Activated CD8-positive, alpha-beta T cell treated with anti-CD3 and anti-CD28 coated beads, Interleukin-2, amount 10 ng/mL, durations not matched to agents 7 days and 5 days (primary cell): ENCODE results near the gene SMOC1. TPM values are rescaled to one million over a fixed set of nuclear protein-coding genes. Genes with fewer than 3 reads are reported as not detected.

ENCODE experiments used
- ATAC-seq: fragments of 150-1000 bp; cut with Tn5 transposase; one replicate; pipeline ENCODE4 v1.10.0; 2021; ENCODE audit warnings: moderate library complexity
- CTCF ChIA-PET: fragments of 350-600 bp; sonication (Branson Sonifier 250); formaldehyde crosslinking; loops from one replicate; lab custom pipeline; 2021; ENCODE audit warnings: antibody characterized with exemption; lab: Charles Lee
- POLR2A ChIA-PET: fragments of 350-600 bp; sonication (Branson Sonifier 250); formaldehyde crosslinking; loops from one replicate; lab custom pipeline; 2021; ENCODE audit warnings: antibody characterized with exemption; lab: Charles Lee
- DNase-seq: peaks from one replicate; pipeline ENCODE4 v3.0.0-alpha.2; 2020
- H3K27ac Mint-ChIP-seq: one replicate; pipeline ENCODE4 v1.8.0; 2021; ENCODE audit warnings: mild to moderate bottlenecking, mixed read lengths
- H3K27me3 Mint-ChIP-seq: one replicate; pipeline ENCODE4 v1.8.0; 2021; ENCODE audit warnings: low read depth, mixed read lengths
- H3K36me3 Mint-ChIP-seq: one replicate; pipeline ENCODE4 v1.8.0; 2021; ENCODE audit warnings: low read depth, mixed read lengths
- H3K4me1 Mint-ChIP-seq: one replicate; pipeline ENCODE4 v1.8.0; 2021; ENCODE audit warnings: low read depth, mixed read lengths
- H3K4me3 Mint-ChIP-seq: one replicate; pipeline ENCODE4 v1.8.0; 2021; ENCODE audit warnings: mild to moderate bottlenecking, mixed read lengths
- H3K9me3 Mint-ChIP-seq: one replicate; pipeline ENCODE4 v1.8.0; 2022; ENCODE audit warnings: mixed read lengths; ENCODE audit not compliant: insufficient read depth
- total RNA-seq, 2 experiments: library from RNA; stranded (reverse); gene quantifications; one replicate each; pipeline ENCODE4 v1.2.3, GENCODE V29; 2021

Gene SMOC1
- total RNA-seq, 2 experiments from 2014 or later: not detected

DNA sequence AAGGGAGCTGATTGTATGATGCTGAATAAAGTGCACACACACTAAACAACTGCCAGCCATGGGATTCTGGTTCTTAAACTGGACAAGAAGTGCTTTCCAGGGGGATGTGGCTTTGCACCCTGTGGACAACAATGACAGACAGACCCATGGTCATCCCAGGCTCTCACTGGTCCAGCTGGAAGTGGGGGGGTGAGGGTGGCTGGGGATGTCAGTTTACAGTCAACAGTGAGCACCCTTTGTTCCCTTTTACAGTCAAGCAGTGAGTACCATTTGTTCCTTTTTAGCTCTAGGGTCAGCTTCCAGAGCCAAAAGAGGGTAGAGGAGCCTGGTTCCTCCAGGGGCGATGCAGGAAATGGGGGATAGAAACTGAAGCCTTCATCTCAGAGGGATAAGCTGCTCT lies 100.7 kb downstream of the SMOC1 start:
- Mint-ChIP-seq H3K9me3 (no peaks in the 10 kb centered on the region), H3K4me1 (no peaks in the 10 kb centered on the region), H3K36me3 (no peaks in the 10 kb centered on the region), H3K27ac (no peak overlapping the region), H3K4me3 (no peak overlapping the region), H3K27me3 (peaks cover 13% of the 10 kb centered on the region)
- no peak for DNase-seq
- POLR2A ChIA-PET: no interaction called here
- ATAC-seq: no peak
- CTCF ChIA-PET: no interaction called here

DNA sequence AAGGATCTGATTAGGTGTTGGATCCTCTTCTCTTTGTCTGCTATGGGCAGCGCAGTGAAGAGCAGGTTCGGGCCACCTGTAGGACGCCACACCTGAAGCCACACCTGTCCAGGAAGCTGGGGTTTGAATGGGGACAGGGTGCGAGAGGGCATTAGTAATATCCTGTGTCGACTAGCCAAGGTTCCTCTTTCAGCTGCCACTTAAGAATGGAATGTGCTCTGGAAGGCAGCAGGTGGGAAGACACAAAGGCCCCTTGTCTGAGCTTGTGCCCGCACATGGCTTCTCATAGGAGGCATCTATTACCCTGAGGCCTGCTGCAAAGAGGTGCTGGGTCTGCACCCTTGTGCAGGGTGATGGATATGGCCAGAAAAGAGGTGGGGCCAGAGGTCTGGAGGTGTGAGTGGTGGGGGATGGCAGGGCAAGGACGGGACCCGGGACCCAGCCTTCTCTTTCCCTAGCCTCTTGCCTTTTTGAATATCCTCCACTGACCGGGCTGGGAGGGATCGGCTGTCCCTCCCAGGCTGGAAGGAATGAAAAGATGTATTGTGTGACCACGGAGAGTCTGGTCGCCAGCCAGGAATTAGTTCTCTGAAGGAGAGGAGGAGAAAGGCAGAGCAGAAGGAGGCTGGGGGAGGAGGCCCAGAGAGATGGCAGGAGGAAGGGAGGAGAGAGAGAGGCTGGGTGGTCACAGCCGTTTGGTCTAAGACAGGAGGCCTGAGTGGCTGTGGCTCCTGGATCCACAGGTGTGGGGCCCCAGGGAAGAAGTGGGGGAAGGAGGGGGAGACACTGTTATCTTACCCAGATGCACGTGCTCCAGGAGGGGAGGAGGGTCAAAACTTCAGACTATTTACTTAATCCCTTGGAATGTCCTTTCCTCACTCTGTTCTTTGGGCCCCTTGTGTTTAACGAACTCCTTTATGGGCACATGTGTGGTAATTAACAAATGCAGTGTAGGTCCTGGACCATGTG lies 101.5 kb downstream of the SMOC1 start:
- no peaks in the 10 kb centered on the region for H3K36me3 Mint-ChIP-seq
- no peak overlapping the region for H3K27ac Mint-ChIP-seq
- no peak overlapping the region for H3K4me3 Mint-ChIP-seq
- H3K4me1 Mint-ChIP-seq: no peaks in the 10 kb centered on the region
- CTCF ChIA-PET: no interaction called here
- no peak for DNase-seq
- no peak for ATAC-seq
- peaks cover 11% of the 10 kb centered on the region for H3K27me3 Mint-ChIP-seq
- POLR2A ChIA-PET: no interaction called here
- no peaks in the 10 kb centered on the region for H3K9me3 Mint-ChIP-seq

DNA sequence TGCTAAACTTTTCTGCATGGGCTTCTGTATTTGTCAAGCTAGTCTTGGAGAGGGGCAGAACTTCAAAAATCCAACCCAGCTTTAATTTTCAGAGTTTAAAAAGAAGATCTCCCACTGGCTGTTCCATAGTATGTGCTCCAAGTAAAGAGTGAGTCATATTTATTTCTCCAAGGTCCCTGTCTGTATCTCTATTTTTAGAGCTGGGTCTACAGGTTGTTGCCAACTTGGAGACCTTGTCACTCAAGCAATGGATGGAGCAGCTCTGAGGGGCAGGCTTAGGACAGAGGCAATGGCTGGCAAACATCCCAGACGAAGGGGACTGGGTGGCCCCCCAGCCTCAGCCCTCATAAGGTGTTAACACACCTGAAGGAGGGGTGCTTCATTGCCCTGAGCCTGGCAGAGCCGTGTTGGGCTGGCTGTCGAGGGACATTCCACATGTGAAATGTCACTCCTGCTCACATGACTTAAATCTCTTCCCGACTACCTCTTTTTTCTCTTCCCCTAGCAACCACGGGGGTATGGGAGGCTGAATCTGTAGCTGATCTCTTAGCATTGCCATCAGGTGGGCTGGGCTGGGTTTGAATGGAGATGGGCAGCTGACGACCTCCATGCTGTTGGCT lies 103.1 kb downstream of the SMOC1 start:
- DNase-seq (no peak), ATAC-seq (no peak)
- Mint-ChIP-seq H3K9me3 (no peaks in the 10 kb centered on the region), H3K4me1 (no peaks in the 10 kb centered on the region), H3K27ac (no peak overlapping the region), H3K4me3 (no peak overlapping the region), H3K27me3 (peaks cover 13% of the 10 kb centered on the region), H3K36me3 (no peaks in the 10 kb centered on the region)
- POLR2A ChIA-PET: no interaction called here
- CTCF ChIA-PET: no interaction called here

DNA sequence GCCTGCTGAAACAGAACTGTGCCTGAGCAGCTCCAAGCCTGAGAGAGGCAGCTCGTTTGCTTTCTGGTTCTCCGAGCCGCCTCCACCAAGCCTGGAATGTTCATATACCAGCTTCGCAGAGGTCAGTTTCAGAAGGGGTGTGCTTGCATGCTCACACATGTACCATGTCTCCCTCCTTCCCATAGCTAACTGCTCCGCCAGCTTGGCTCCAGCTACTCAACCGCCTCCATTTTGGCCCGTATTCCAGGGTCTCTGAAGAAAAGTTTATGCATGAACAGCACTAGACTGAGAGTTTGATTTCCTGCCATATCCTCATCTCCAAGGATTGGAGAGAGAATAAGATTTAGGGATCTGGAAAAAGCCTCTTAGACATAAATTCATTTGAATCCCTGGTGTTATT lies 103.7 kb downstream of the SMOC1 start:
- no peak for ATAC-seq
- Mint-ChIP-seq H3K36me3 (no peaks in the 10 kb centered on the region), H3K4me1 (no peaks in the 10 kb centered on the region), H3K4me3 (no peak overlapping the region), H3K9me3 (no peaks in the 10 kb centered on the region), H3K27ac (no peak overlapping the region), H3K27me3 (peaks cover 13% of the 10 kb centered on the region)
- no peak for DNase-seq
- POLR2A ChIA-PET: no interaction called here
- CTCF ChIA-PET: no interaction called here

DNA sequence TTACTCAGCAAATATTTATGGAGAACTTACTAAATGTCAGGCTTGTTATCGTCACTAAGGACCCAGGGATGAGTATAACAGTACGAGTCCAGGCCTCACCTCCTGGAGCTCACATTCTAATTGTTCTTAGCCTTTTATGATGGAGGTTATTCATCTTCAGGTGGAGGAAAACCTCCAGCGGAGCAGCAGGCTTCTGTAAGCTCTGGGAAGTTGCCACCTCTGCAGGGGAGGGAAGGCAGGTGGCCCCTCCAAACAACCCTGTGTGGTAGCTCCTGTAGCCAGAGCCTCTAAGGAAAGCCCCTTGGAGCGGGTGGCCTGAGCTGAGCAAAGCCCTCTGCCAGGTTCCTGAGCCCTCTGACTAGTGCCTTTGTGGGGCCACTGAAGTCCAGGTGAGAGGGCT lies 104.1 kb downstream of the SMOC1 start:
- Mint-ChIP-seq H3K4me1 (no peaks in the 10 kb centered on the region), H3K9me3 (no peaks in the 10 kb centered on the region)
- CTCF ChIA-PET: no interaction called here

DNA sequence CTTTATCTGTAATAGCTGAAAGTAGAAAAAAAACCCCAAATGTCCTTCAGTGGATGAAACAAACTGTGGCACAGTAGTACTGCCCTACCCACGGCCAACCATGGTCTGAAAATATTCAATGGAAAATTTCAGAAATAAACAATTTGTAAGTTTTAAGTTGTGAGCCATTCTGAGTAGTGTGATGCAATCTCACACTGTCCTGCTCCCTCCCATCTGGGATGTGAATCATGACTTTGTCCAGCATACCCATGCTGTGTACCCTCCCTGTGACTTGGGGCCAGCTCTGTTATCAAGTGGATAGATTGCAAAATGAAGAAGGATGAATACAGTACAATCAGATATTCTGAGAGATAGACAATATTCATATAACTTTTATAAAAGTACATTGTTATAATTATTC lies 106.2 kb downstream of the SMOC1 start:
- ATAC-seq: no peak
- CTCF ChIA-PET: interaction anchor here (1.0 kb wide), 1 partner anchor 43 kb away, joined by 3 read pairs; no protein-coding TSS in a partner anchor
- no peaks in the 10 kb centered on the region for H3K36me3 Mint-ChIP-seq
- no peak overlapping the region for H3K27ac Mint-ChIP-seq
- no peak overlapping the region for H3K4me3 Mint-ChIP-seq
- POLR2A ChIA-PET: no interaction called here
- peaks cover 19% of the 10 kb centered on the region for H3K27me3 Mint-ChIP-seq
- DNase-seq: no peak
- no peaks in the 10 kb centered on the region for H3K9me3 Mint-ChIP-seq
- no peaks in the 10 kb centered on the region for H3K4me1 Mint-ChIP-seq

More for the DNA sequence above, 104.1 kb downstream of the SMOC1 start:
- peaks cover 13% of the 10 kb centered on the region for H3K27me3 Mint-ChIP-seq
- no peak overlapping the region for H3K4me3 Mint-ChIP-seq
- ATAC-seq (no peak), DNase-seq (no peak)
- POLR2A ChIA-PET: no interaction called here
- no peaks in the 10 kb centered on the region for H3K36me3 Mint-ChIP-seq
- H3K27ac Mint-ChIP-seq: no peak overlapping the region

DNA sequence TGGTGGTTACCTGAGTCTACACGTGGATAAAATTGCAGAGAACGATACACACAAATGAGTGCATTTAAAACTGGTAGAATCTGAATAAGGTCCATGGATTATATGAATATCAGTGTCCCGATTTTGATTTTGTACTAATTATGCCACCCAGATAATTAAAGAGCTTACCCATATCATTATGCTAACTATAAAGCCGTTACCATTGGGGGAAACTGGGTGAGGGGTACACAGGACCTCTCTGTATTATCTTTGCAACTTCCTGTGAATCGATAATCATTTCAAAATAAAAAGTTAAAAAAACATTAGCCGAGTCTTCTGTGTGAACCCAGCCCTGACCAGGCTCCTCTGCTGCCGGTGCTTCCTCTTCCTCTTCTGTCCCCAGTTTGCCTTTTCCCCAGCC lies 107.1 kb downstream of the SMOC1 start:
- Mint-ChIP-seq H3K9me3 (no peaks in the 10 kb centered on the region), H3K4me3 (no peak overlapping the region), H3K27ac (no peak overlapping the region), H3K27me3 (peaks cover 24% of the 10 kb centered on the region), H3K36me3 (no peaks in the 10 kb centered on the region), H3K4me1 (no peaks in the 10 kb centered on the region)
- ATAC-seq: no peak
- no peak for DNase-seq
- CTCF ChIA-PET: no interaction called here
- POLR2A ChIA-PET: no interaction called here

DNA sequence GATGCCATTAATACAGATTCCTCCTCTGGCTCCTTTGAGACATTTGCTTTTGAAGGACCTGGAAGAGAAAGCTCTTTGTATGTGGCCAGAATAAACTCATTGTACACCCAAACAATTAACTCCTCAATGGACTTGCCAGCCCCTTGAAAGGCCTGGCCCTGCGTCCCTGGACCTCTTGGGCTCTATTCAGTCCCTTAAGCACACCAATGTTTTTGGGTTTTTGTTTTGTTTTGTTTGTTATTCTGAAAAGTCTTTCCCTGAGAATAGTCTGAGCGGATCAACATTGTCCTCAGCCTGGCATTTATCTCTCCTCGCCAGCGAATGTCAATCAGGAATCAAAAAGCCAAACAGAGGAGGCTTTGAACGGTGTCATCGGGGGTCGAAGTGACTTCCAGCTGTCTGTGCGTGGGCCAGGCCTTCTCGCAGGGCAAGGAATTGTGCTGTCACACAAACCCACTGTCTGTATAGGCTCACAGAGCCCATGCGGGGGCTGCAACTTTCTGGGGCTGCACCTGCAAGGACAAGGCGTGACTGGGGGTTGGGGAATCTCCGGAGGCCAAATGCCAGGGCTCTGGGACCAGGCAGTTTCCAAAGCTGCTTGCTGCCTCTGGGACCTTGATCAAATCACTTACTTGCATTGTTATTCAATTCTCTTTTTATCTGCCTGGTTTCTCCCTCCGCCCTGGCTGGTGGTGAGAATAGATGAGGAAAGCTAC lies 108.3 kb downstream of the SMOC1 start:
- H3K4me1 Mint-ChIP-seq: no peaks in the 10 kb centered on the region
- H3K36me3 Mint-ChIP-seq: no peaks in the 10 kb centered on the region
- ATAC-seq: no peak
- POLR2A ChIA-PET: no interaction called here
- no peaks in the 10 kb centered on the region for H3K9me3 Mint-ChIP-seq
- CTCF ChIA-PET: no interaction called here
- no peak for DNase-seq
- H3K27me3 Mint-ChIP-seq: peaks cover 22% of the 10 kb centered on the region
- no peak overlapping the region for H3K4me3 Mint-ChIP-seq
- no peak overlapping the region for H3K27ac Mint-ChIP-seq

DNA sequence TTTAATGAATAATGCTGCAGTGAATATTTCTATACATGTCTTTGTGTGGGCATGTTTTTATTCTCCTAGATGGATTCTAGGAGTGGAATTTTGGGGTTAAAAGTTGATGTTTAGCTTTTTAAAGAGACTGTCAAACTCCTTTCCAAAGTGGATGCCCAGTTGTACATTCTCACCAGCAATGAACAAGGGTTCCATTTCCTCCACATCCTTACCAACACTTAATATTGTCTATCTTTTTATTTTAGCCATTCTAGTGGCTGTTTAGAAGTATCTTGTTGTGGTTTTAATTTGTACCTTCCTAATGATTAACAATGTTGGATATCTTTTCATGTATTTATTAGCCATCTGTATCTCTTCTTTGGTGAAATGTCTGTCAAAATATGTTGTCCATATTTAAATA lies 109.8 kb downstream of the SMOC1 start:
- POLR2A ChIA-PET: no interaction called here
- no peak overlapping the region for H3K27ac Mint-ChIP-seq
- no peaks in the 10 kb centered on the region for H3K4me1 Mint-ChIP-seq
- no peaks in the 10 kb centered on the region for H3K9me3 Mint-ChIP-seq
- ATAC-seq (no peak), DNase-seq (no peak)
- H3K36me3 Mint-ChIP-seq: no peaks in the 10 kb centered on the region
- H3K27me3 Mint-ChIP-seq: peaks cover 24% of the 10 kb centered on the region
- CTCF ChIA-PET: no interaction called here
- H3K4me3 Mint-ChIP-seq: no peak overlapping the region

DNA sequence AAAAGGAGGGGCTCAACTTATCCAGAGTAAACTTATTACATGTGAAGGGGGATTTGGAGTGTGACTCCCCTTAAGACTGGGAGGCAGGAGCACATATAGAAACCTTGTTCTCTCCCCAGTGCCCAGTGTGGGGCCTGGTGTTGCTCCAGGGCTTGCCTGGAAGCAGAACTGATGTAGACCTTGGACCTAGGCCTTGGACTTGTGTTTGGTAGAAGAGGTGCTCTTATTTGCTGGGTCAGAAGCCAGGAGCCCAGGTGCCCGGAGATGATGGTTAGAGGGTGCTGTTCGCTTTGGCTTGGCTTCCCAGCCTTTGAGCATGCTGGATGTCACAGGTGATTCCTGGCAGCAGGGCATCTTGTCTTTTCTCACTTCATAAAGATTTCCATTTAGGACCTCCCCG lies 110.4 kb downstream of the SMOC1 start:
- CTCF ChIA-PET: no interaction called here
- peaks cover 23% of the 10 kb centered on the region for H3K27me3 Mint-ChIP-seq
- DNase-seq: no peak
- no peak overlapping the region for H3K27ac Mint-ChIP-seq
- H3K9me3 Mint-ChIP-seq: no peaks in the 10 kb centered on the region
- H3K36me3 Mint-ChIP-seq: no peaks in the 10 kb centered on the region
- no peaks in the 10 kb centered on the region for H3K4me1 Mint-ChIP-seq
- ATAC-seq: no peak
- POLR2A ChIA-PET: no interaction called here
- H3K4me3 Mint-ChIP-seq: no peak overlapping the region

DNA sequence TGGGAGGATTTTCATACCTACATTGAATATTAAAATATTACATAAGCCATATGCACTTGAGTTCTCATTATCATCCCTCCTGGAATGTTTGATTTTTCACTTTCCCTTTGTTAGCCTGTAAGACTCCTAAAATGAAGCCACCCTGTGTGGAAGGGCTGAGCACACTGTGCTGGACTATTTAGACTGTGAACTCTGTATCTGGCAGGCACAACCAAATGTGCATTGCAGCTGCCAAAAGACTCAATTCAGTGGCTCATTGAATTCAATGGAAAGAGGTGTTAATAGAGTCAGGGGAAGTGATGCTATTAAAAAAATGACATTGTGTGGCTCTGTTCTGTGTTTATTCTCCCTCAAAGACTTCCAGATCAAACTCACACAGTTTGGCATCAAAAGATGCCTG lies 111.1 kb downstream of the SMOC1 start:
- Mint-ChIP-seq H3K36me3 (no peaks in the 10 kb centered on the region), H3K9me3 (no peaks in the 10 kb centered on the region), H3K27ac (no peak overlapping the region), H3K27me3 (peaks cover 23% of the 10 kb centered on the region), H3K4me3 (no peak overlapping the region), H3K4me1 (no peaks in the 10 kb centered on the region)
- DNase-seq (no peak), ATAC-seq (no peak)
- CTCF ChIA-PET: no interaction called here
- POLR2A ChIA-PET: no interaction called here

DNA sequence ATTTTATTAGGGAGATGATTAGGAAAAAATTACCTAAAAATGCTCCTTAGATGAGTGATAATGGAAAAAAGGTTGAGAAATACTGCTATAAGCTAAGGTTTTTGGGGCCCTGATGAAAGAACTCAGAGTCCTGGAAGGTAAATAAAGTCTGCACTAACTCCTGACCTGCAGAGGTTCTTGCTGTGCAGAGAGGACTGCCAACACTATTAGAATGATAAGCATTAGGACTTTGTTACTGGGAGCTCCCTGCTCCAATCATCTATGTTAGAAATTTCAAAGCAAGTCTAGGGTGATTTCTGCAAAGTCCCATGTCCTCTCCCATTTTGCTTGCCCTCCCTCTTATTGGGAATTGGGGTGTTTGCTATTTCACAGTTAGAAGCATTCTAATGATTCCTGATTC lies 112.2 kb downstream of the SMOC1 start:
- DNase-seq (no peak), ATAC-seq (no peak)
- no peaks in the 10 kb centered on the region for H3K36me3 Mint-ChIP-seq
- H3K4me3 Mint-ChIP-seq: no peak overlapping the region
- ChIA-PET CTCF (no interaction called here), POLR2A (no interaction called here)
- no peak overlapping the region for H3K27ac Mint-ChIP-seq
- no peaks in the 10 kb centered on the region for H3K4me1 Mint-ChIP-seq
- H3K27me3 Mint-ChIP-seq: peaks cover 23% of the 10 kb centered on the region
- H3K9me3 Mint-ChIP-seq: no peaks in the 10 kb centered on the region
